Upper lobe of left lung (tissue), 6 donors: ENCODE results near the gene PRDM2. TPM values are rescaled to one million over a fixed set of nuclear protein-coding genes. Genes with fewer than 3 reads are reported as not detected.

Source experiments
- ATAC-seq, 2 donors: fragments of 200-7000 bp; cut with Tn5 transposase; one replicate each; pipeline ENCODE4 v1.9.1; 2022; ENCODE audit warnings: mild to moderate bottlenecking in 2 of 2, moderate library complexity in 2 of 2; ENCODE audit not compliant: low FRiP score in 2 of 2
- DNase-seq, 2 donors: peaks; one replicate each; pipeline ENCODE4 v3.0.0-alpha.2; 2019 to 2020
- H3K27ac ChIP-seq, 4 donors: fragments of 200-600 bp; sonication (generic); one replicate each; pipeline ENCODE4 v1.5.1; 2016 to 2019
- H3K27me3 ChIP-seq, 4 donors: fragments of 200-600 bp; sonication (generic); one replicate each; pipeline ENCODE4 v1.5.1; 2017 to 2019
- H3K36me3 ChIP-seq, 4 donors: fragments of 200-600 bp; sonication (generic); one replicate each; pipeline ENCODE4 v1.5.1; 2016 to 2019
- H3K4me1 ChIP-seq, 4 donors: fragments of 200-600 bp; sonication (generic); one replicate each; pipeline ENCODE4 v1.5.1; 2018 to 2019
- H3K4me3 ChIP-seq, 4 donors: fragments of 200-600 bp; sonication (generic); one replicate each; pipeline ENCODE4 v1.5.1; 2017 to 2019; ENCODE audit warnings: mild to moderate bottlenecking in 2 of 4, moderate library complexity in 1 of 4
- H3K9me3 ChIP-seq, 4 donors: fragments of 200-600 bp; sonication (generic); one replicate each; pipeline ENCODE4 v1.5.1; 2018 to 2019
- EP300 ChIP-seq, 4 donors: sonication (generic); formaldehyde crosslinking; IDR thresholded peaks; one replicate each; pipeline ENCODE4 v1.5.1; 2017; ENCODE audit warnings: antibody characterized with exemption in 4 of 4, control low read depth in 2 of 4
- POLR2A ChIP-seq, 4 donors: fragments of 450-650 bp; IDR thresholded peaks; one replicate each; pipeline ENCODE4 v1.5.1; 2016 to 2017; ENCODE audit warnings: antibody characterized with exemption in 4 of 4, mild to moderate bottlenecking in 2 of 4
- POLR2AphosphoS5 ChIP-seq, 2 donors: sonication (generic); formaldehyde crosslinking; IDR thresholded peaks; one replicate each; pipeline ENCODE4 v1.5.1; 2017; ENCODE audit warnings: antibody characterized with exemption in 2 of 2
- WGBS, 2 donors: methylation state at CpG; one replicate each; pipeline ENCODE4 v1.1.5; 2017 to 2018; 5-methylcytosine and 5-hydroxymethylcytosine counted together
- total RNA-seq, 6 donors: library from RNA; depleted of rRNA in 4 of 6; stranded (reverse); fragments of >200 nt in 4 of 6; gene quantifications; one replicate each; pipeline versions ENCODE4 v1.1.0 to v1.2.1, GENCODE V29; 2016 to 2021
- TF ChIP-seq, protein P1 (sequence below), 6 experiments: fragments of 450-650 bp in 4 of 6; fragments of 200-600 bp in 2 of 6; sonication (generic) in 2 of 6; IDR thresholded peaks; one replicate each; pipeline ENCODE4 v1.5.1; 2016 to 2019; ENCODE audit warnings: antibody characterized with exemption in 6 of 6
- donor health status: DM: no; HTN: no; CAD: no; lungs with moderate emphysema.
- donor health status: DM: no; HTN: yes; CAD: no; lungs with severe emphysema.

PRDM2 gene
- total RNA-seq, 6 donors from 2014 or later, result 35.0 to 70.2 (median 40.9) TPM

- no peak for ATAC-seq
- H3K4me1 ChIP-seq, result peaks cover 52 to 70% (median 58%) of the 10 kb centered on the region in 4 donors
- WGBS, 2 donors, result 73 to 83% methylated on average over 6 of the region's 6 CpGs
Measured at GRCh38 chr1:13752852-13753251, 52.9 kb downstream of the PRDM2 start.

DNA sequence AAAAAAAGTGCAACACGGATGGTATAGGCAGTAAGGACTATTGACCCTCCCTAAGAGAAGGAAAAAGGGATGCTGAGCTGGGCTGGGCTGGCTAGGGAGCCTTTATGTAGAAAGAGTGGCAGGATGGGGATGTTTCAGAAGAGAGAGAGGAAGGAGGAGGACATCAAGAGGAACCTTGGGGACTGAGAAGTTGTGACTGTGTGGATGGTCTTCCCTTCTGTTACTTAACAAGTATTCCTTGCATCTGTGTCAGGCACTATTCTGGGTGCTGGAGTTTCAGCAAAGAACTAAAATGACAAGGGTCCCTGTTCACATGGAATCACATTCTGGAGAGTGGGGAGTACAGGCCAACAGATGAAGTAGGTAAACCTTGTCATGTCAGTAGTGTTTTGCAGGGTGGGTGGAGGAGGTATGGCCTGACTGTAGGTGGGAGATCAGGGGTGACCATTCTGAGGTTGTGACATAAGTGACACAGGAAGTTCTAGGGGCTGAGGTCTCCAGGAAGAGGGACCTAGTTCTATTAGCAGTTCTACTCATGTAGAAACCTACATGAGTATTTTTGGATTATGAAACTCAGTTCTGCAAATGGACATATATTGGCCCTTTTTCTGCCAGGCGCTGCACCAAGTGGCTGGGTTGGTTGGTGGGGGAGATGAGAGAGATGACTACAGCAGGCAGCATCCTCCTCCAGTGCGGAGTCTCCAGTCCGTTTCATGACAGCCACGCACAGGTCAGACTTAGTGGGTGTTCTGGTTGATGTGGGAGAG lies 53.8 kb downstream of the PRDM2 start:
- 63 to 72% methylated on average over 5 of the region's 5 CpGs for WGBS, 2 donors
- Histone ChIP-seq H3K27me3 (no peaks in the 10 kb centered on the region), H3K9me3 (no peaks in the 10 kb centered on the region), H3K4me3 (no peak overlapping the region), H3K36me3 (no peaks in the 10 kb centered on the region), H3K27ac (peak overlapping the region in 3 of 4 donors; percentile 9 to 27 (median 23)), H3K4me1 (peaks cover 48 to 79% (median 63%) of the 10 kb centered on the region in 4 donors)
- ATAC-seq, result no peak
- TF ChIP-seq POLR2A (IDR thresholded peaks at IDR 0.05), result no peak
- TF ChIP-seq POLR2AphosphoS5 (IDR thresholded peaks at IDR 0.05), result no peak
- DNase-seq, result no peak

More at GRCh38 chr1:13752852-13753251, 52.9 kb downstream of the PRDM2 start:
- H3K27me3 ChIP-seq, result no peaks in the 10 kb centered on the region
- DNase-seq, result peak in 1 of 2 donors; percentile 39
- no peaks in the 10 kb centered on the region for H3K9me3 ChIP-seq
- H3K36me3 ChIP-seq, result no peaks in the 10 kb centered on the region
- H3K4me3 ChIP-seq, result no peak overlapping the region
- peak overlapping the region in 2 of 4 donors; percentile 8 to 27 for H3K27ac ChIP-seq
- TF ChIP-seq, protein P1, sequence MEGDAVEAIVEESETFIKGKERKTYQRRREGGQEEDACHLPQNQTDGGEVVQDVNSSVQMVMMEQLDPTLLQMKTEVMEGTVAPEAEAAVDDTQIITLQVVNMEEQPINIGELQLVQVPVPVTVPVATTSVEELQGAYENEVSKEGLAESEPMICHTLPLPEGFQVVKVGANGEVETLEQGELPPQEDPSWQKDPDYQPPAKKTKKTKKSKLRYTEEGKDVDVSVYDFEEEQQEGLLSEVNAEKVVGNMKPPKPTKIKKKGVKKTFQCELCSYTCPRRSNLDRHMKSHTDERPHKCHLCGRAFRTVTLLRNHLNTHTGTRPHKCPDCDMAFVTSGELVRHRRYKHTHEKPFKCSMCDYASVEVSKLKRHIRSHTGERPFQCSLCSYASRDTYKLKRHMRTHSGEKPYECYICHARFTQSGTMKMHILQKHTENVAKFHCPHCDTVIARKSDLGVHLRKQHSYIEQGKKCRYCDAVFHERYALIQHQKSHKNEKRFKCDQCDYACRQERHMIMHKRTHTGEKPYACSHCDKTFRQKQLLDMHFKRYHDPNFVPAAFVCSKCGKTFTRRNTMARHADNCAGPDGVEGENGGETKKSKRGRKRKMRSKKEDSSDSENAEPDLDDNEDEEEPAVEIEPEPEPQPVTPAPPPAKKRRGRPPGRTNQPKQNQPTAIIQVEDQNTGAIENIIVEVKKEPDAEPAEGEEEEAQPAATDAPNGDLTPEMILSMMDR (IDR thresholded peaks at IDR 0.05), result no peak
- TF ChIP-seq POLR2A (IDR thresholded peaks at IDR 0.05), result no peak
- TF ChIP-seq POLR2AphosphoS5 (IDR thresholded peaks at IDR 0.05), result no peak
- no peak for TF ChIP-seq EP300 (IDR thresholded peaks at IDR 0.05)

DNA sequence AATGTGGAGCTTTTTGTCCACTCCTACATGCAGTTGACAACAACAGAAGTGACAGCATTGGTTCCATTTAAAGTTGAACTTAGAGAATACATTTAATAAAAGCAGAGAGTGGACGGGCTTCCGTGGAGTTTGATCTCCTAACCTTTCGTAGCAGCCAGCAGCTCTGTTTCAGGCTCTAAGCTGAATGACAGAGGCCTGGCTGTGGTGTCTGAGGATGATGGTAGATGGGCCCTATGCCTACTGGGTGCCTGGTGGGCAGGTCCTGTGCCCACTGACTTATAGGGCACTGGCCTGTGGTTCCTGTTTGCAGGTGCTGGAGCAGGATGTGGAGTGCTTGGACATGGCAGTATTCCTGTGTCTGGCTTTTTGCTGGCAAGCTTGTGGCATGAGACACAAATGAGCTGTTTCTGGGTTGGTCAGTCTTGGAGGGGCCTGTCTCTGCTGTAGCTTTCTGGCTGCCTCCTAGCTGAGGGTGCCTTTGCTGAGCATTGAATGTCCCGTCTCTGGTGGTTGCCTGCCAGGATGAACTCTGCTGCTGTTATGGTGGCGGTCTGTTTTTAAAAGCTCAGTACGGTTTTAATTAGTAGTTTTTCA lies 54.6 kb downstream of the PRDM2 start:
- TF ChIP-seq POLR2A (IDR thresholded peaks at IDR 0.05) (no peak), EP300 (IDR thresholded peaks at IDR 0.05) (no peak), POLR2AphosphoS5 (IDR thresholded peaks at IDR 0.05) (no peak)
- TF ChIP-seq, protein P1 (IDR thresholded peaks at IDR 0.05), result no peak
- 86 to 89% methylated on average over 6 of the region's 6 CpGs for WGBS, 2 donors
- Histone ChIP-seq H3K27ac (peak overlapping the region in 1 of 4 donors; percentile 27), H3K9me3 (no peaks in the 10 kb centered on the region), H3K4me1 (peaks cover 52 to 86% (median 68%) of the 10 kb centered on the region in 4 donors), H3K4me3 (no peak overlapping the region), H3K36me3 (no peaks in the 10 kb centered on the region), H3K27me3 (no peaks in the 10 kb centered on the region)
- no peak for DNase-seq
- ATAC-seq, result peak in 1 of 2 donors; percentile 8

DNA sequence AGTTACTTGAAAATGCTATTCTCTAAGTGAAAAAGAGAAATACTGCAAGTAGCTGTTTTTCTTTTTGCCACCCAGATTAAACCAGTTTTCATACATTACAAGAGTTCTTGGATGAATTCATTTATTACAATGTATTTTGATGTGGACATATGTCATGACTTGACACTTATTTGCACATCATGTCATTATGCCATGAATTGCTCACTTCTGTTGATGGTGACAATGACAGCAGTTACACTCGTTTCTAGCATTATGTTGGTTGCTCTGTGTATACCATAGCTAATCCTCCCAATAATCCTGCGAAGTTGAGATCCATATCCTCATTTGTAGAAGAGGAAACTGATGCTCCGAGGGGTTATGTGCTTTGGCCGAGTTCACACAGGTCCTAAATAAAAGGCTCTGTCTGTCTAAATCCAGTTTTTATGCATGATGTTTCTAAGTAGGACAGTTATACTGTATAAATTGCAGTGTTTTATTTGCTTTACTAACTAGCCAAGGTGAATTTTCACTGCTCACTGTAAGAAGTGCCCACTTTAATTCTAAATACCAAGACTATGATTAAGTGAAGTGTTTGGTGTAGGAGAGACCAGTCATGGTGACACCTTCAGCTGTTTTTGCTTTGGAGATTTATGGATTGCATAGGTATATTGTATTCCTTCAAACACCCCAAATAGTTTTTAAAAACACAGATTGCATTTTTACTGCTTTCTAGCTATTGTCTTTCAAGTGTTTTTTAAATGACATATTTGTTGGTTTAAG lies 56.7 kb downstream of the PRDM2 start:
- no peak for ATAC-seq
- no peak for DNase-seq
- TF ChIP-seq POLR2AphosphoS5 (IDR thresholded peaks at IDR 0.05) (no peak), POLR2A (IDR thresholded peaks at IDR 0.05) (no peak), EP300 (IDR thresholded peaks at IDR 0.05) (no peak)
- TF ChIP-seq, protein P1 (IDR thresholded peaks at IDR 0.05), result no peak
- H3K36me3 ChIP-seq, result no peaks in the 10 kb centered on the region
- H3K27ac ChIP-seq, result peak overlapping the region in 2 of 4 donors; percentile 4 to 51
- H3K4me3 ChIP-seq, result no peak overlapping the region
- no peaks in the 10 kb centered on the region for H3K27me3 ChIP-seq
- WGBS, 2 donors, result 56 to 66% methylated on average over 4 of the region's 4 CpGs
- H3K4me1 ChIP-seq, result peaks cover 56 to 90% (median 69%) of the 10 kb centered on the region in 4 donors
- H3K9me3 ChIP-seq, result no peaks in the 10 kb centered on the region

GRCh38 chr1:13757693-13758092 lies 57.7 kb downstream of the PRDM2 start:
- no peak for TF ChIP-seq POLR2AphosphoS5 (IDR thresholded peaks at IDR 0.05)
- TF ChIP-seq, protein P1 (IDR thresholded peaks at IDR 0.05), result no peak
- TF ChIP-seq EP300 (IDR thresholded peaks at IDR 0.05), result no peak
- no peak for TF ChIP-seq POLR2A (IDR thresholded peaks at IDR 0.05)
- no peak for DNase-seq
- Histone ChIP-seq H3K27me3 (no peaks in the 10 kb centered on the region), H3K36me3 (no peaks in the 10 kb centered on the region), H3K4me3 (no peak overlapping the region), H3K27ac (peak overlapping the region; percentile 10 to 65 (median 22)), H3K9me3 (no peaks in the 10 kb centered on the region), H3K4me1 (peaks cover 57 to 89% (median 66%) of the 10 kb centered on the region in 4 donors)
- no peak for ATAC-seq
- 43 to 77% methylated on average over 2 of the region's 2 CpGs for WGBS, 2 donors
